GM12891 (cell line): ENCODE data around the gene YWHAB.

Experiments
- POLR2A ChIP-seq: IDR thresholded peaks from 2 replicates; pipeline ENCODE4 v1.6.1; 2011; ENCODE audit warnings: low read depth, low read length, control low read depth
- POLR2AphosphoS5 ChIP-seq: IDR thresholded peaks from 2 replicates; pipeline ENCODE4 v1.6.1; 2011; ENCODE audit warnings: low read depth, low read length, control low read depth
- POU2F2 ChIP-seq: IDR thresholded peaks from 2 replicates; pipeline ENCODE4 v1.6.1; 2011; ENCODE audit warnings: low read depth, mild to moderate bottlenecking, control low read depth, low read length, moderate library complexity
- TAF1 ChIP-seq: IDR thresholded peaks from 2 replicates; pipeline ENCODE4 v1.6.1; 2011; ENCODE audit warnings: low read depth, low read length, control low read depth

GRCh38 chr20:44848254-44849015 is 37.1 kb upstream of the YWHAB start:
- TF ChIP-seq POLR2A = no peak
- TF ChIP-seq POLR2AphosphoS5 = no peak
- TF ChIP-seq TAF1 = no peak
- no peak for TF ChIP-seq POU2F2
